Spleen (tissue), 7 donors: Measurements from ENCODE around the gene CCDC3.

Experiments
- POLR2AphosphoS5 ChIP-seq, 3 donors: sonication (generic); formaldehyde crosslinking; IDR thresholded peaks; one replicate each; pipeline ENCODE4 v1.5.1; 2017; ENCODE audit warnings: antibody characterized with exemption in 3 of 3
- TF ChIP-seq, protein P1 (sequence below), 11 experiments: fragments of 200-600 bp in 7 of 11; fragments of 450-650 bp in 4 of 11; sonication (generic) in 4 of 11; IDR thresholded peaks in 8 of 11; conservative IDR thresholded peaks in 3 of 11; 1 replicate in 7 of 11; 2 replicates in 4 of 11; pipeline versions ENCODE4 v1.4.0 to v1.8.0; 2016 to 2021; ENCODE audit warnings: antibody characterized with exemption in 11 of 11, inconsistent platforms in 4 of 11, mild to moderate bottlenecking in 1 of 11
- donor health status: DM: no; HTN: no; CAD: no; lungs with moderate emphysema.
- donor health status: DM: no; HTN: no; CAD: no.
- donor health status: DM: no; HTN: no; CAD: no.

DNA sequence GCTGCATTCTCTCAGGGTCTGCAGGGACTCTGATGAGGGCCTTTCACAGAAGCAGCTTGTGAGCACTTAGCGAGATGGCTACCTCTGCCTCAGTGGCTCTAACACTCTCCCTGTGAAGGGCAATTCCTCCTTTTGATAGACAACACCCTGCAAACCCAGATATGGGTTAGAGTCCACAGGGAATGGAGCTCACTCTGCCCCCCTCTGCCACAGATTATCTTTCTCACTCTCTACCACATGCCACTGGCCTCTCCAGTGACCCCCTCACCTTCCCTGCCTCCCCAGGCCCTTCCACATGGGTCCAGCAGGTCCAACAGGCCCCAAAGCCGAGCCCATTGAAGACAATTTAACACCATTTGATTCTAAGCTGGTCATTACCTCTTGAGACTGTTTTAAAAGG lies 72.1 kb downstream of the CCDC3 start:
- TF ChIP-seq, protein P1, sequence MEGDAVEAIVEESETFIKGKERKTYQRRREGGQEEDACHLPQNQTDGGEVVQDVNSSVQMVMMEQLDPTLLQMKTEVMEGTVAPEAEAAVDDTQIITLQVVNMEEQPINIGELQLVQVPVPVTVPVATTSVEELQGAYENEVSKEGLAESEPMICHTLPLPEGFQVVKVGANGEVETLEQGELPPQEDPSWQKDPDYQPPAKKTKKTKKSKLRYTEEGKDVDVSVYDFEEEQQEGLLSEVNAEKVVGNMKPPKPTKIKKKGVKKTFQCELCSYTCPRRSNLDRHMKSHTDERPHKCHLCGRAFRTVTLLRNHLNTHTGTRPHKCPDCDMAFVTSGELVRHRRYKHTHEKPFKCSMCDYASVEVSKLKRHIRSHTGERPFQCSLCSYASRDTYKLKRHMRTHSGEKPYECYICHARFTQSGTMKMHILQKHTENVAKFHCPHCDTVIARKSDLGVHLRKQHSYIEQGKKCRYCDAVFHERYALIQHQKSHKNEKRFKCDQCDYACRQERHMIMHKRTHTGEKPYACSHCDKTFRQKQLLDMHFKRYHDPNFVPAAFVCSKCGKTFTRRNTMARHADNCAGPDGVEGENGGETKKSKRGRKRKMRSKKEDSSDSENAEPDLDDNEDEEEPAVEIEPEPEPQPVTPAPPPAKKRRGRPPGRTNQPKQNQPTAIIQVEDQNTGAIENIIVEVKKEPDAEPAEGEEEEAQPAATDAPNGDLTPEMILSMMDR (IDR thresholded peaks at IDR 0.05 in 8 of 11, conservative IDR thresholded peaks at IDR 0.05 in 3 of 11), result no peak
- TF ChIP-seq POLR2AphosphoS5 (IDR thresholded peaks at IDR 0.05), result no peak
